ENCODE results near the gene GABBR2. TPM values are rescaled to one million over a fixed set of nuclear protein-coding genes. Genes with fewer than 3 reads are reported as not detected.

The GABBR2 gene
- total RNA-seq, 1 experiment from 2014 or later: 0.91 TPM

DNA sequence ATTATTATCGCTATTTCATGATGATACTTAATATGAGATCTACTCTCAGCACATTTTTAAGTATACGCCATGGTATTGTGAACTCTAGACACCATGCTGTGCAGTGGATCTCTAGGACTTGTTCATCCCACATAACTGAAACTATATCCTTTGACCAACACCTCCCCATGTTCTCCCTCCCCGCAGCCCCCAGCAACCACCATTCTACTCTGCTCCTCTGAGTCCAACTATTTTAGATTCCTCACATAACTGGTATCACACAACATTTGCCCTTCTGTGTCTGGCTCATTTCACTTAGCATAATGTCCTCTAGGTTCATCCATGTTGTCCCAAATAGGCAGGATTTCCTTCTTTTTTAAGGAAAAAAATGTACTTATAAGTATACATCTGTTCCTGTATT is 446.7 kb downstream of the GABBR2 start:
- DNase-seq (ENCODE audit: low spot score): no peak

DNA sequence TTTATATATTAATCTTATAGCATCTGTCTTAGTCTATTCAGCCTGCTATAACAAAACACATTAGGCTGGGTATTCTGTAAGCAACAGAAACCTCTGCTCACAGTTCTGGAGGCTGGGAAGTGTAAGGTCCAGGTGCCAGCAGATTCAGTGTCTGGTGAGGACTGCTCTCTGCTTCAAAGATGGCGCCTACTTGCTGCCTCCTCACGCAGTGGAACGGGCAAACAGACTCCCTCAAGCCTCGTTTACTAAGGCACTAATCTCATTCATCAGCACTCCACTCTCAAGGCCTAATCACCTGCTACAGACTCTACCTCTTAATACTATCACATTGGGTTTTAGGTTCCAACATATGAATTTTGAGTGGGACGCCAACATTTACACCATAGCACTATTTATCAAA is 448.1 kb downstream of the GABBR2 start:
- DNase-seq (ENCODE audit: low spot score): no peak

DNA sequence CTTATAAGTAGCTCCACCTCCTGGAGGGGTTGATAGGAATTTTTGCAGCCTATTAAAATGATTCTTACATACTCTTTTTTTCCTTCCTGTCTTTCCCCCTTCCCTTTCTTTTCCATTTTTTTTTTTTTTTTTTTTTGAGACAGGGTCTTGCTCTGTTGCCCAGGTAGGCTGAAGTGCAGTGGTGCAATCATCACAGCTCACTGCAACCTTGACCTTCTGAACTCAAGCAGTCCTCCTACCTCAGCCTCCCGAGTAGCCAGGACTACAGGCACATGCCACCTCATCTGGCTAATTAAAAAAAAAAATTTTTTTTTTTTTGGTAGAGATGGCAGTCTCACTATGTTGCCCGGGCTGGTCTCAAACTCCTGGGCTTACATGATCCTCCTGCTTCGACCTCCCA is 448.9 kb downstream of the GABBR2 start:
- no peak for DNase-seq (ENCODE audit: low spot score)

DNA sequence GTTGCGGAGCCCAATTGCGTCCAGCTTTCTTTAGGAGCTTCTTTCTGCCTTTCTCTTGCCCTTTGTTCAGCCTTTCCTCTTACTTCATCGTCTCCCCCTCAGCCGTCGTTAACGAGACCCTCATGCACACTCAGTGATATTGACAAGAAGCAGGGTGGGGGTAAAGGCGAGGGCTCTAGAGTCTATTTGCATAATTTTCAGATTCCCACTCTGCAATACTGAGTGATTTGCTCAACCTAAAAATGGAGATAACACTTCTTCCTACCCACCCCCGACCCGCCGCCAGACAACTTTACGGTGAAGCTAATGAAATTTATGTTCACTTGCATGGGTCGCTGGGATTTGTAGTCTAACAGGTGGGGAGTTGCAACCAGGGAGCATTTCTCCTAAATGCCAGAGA is 452.0 kb downstream of the GABBR2 start:
- DNase-seq (ENCODE audit: low spot score): no peak

DNA sequence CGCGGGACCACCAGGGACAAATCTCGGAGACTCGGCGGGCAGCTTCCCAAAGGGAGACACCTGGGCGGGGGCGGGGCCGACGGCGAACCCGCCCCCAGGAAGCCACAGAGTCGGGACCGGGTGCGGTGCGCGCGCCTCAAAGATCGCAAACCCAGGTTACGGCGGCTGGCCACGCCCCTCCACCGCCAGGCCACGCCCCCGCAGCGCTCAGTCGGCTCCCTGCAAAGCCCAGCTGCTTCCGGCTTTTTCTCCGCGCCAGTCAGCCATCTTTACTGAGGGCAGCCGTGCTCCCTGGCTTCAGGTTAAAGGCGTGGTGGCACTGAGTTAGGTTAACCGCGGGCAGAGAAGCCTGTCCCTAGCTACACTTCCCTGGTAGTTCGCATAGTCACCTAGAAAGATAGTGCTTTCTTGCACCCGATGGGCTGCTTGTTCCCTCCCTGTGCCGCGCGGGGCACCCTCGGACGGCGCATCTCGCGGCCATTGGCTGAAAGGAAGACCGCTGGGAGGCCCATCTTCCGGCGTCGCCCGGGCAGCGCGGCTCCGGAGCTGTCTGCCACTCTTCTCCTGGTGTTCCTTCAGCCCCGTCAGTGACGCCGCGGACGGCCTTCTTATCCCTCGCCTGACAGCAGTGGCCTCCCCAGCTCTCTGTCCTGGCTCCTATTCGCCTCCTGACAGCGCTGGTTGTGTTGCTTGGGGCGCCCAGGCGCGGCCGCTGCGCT is 453.0 kb downstream of the GABBR2 start, which contains the start of gene TBC1D2:
Gene TBC1D2 (minus strand): TSS at position 72 of the 719 bp plus-strand sequence. CDS start 108 bp downstream, outside the sequence.
- peak; percentile 90 for DNase-seq (ENCODE audit: low spot score)

DNA sequence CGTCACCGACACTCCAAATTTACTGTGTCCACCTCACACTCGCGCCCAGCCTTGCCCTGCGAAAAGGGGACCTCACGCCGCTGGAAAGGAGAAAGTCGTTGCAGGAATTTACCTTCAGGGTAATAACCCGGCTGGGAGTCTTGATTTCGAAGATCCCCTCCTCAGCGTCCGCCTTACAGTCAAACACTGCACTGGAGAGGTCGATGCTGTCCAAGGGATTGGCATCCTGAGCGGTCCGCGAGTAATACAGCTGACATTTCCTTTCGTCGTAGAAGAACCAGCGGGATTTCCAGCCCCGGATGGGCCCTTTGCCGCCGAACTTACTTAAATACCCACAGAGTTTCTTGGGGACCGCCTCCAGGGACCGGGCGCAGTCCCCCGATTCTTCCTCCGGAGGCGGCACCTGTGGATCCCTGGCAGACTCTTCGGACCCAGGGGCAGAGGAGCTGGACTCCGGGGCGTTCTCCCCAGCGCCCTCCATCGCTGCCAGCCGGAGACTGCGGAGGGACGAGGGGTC is 453.6 kb downstream of the GABBR2 start:
- DNase-seq (ENCODE audit: low spot score): no peak

DNA sequence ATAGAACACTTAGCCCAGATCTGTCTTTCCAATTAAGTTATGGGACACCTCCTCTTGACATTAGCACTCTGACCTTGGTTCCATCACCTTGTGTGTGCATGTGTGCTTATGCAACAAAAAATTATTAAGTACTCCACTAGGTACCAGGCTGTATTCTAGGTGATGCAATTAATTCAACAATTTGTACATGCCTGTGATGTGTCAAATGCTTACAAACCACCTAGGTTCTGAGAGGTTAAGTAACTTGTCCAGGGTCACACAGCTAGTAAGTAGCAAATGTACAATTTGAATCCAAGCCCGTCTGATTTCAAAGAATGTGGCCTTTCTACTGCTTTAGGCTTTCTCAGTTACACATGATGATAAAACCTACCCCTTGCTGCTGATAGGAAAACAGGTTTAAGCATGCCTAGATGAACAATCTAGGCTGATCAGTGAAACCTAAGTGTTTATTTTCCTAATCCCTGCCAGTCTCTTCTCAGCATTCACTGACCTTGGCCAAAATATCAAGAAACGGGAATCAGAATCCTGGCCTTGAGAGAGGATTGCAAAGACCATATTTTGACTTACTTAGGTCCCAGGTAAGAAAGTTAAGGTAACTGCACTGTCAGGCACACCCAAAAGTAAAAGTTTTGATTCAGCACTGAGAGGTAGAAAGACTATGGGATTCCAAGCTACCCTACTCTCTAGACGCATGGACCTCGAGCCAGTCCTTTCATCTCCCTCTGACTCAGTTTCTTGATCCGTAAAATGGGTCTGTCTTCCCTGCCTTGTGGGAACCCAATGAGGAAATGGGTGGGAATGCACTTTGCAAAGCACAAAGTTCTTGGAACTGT is 454.3 kb downstream of the GABBR2 start:
- no peak for DNase-seq (ENCODE audit: low spot score)

DNA sequence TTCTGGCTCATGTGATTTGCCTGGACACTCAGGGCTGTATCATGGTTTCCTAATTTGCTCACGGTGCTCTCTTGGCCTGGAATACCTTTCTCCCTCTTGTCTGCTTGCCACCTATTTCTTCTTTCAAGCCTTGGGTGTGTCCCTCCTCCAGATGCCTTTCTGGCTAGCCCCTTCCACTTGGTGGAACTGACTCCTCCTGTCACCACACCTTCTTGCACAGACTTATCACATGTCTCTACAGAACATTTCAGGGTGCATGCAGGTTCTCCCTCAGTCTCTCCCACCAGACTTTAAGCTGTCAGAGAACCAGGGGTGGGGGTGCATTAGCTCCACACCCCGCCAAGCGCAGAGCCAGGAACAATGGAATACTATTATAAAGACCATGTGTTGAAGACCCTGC is 455.2 kb downstream of the GABBR2 start:
- DNase-seq (ENCODE audit: low spot score): no peak

DNA sequence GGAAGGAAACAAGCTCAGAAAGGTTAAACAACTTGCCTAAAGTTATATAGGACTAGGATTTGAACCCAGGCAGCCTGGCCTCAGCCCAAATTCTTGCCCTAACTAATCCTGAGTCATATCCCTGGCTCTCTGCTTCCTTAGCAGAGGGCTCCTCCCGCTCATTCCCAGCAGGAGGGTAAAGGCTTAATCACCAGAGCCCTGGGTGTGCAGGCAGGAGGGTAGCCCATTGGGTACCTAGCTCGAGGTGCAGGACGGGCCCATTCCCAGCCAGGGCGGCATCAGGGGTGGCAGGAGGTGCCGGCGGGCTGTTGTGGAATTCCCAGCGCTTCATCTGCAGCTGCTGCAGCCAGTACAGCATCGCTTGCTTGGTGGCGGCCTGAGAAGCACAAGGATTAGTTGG is 457.2 kb downstream of the GABBR2 start:
- DNase-seq (ENCODE audit: low spot score): peak; percentile 77

DNA sequence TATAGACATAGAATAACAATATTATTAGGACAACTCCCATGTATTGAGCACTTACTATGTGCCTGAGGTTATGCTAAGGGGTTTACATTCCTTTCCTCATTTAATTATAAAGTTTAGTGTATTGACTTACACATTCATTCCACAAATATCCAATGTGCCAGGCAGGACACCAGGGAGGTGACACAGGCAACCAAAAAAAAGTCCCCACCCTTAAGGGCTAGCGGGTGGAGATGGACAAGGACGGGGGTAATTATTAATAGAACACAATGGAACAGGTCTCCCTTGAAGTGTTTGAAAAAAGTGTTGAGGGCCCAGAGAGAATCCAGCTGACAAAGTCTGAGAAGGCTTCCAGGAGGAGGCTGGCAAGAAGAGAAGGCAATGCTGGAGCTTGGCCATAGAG is 459.0 kb downstream of the GABBR2 start:
- DNase-seq (ENCODE audit: low spot score): no peak

DNA sequence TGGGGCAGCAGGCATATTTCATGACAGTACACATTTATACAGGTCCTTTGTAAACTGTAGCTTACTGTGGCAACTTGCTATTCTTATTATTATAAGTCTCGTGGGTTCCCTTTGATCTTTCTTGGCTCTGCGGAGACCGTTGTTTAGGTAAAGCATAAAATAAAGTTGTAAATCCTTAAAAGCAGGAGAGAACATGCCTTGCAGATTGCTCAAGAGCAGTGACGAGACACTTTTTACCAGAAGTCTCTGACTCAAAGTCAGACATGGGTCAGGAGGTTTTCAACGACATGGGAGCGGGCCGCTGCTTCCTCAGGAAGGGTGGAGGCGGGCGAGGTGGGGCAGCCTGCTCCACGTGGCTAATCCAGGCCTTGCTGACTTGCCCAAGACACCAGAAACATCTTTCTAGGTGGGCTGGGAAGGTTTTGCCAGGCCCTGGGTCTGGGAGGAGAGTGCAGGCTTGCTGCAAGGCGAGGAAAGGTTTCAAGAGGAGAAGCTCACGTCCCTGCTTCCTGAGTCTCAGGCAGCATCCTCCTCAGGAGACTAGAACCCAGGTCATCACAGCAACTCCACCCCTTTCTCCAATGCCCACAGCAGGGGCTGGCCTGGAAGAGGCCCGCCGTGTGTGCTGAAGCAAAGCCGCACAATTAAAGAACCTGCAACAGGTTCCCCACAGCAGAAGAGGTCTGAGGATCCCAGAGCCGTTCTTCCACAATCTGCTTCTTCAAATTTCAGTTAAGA is 459.8 kb downstream of the GABBR2 start:
- DNase-seq (ENCODE audit: low spot score): peak; percentile 94

DNA sequence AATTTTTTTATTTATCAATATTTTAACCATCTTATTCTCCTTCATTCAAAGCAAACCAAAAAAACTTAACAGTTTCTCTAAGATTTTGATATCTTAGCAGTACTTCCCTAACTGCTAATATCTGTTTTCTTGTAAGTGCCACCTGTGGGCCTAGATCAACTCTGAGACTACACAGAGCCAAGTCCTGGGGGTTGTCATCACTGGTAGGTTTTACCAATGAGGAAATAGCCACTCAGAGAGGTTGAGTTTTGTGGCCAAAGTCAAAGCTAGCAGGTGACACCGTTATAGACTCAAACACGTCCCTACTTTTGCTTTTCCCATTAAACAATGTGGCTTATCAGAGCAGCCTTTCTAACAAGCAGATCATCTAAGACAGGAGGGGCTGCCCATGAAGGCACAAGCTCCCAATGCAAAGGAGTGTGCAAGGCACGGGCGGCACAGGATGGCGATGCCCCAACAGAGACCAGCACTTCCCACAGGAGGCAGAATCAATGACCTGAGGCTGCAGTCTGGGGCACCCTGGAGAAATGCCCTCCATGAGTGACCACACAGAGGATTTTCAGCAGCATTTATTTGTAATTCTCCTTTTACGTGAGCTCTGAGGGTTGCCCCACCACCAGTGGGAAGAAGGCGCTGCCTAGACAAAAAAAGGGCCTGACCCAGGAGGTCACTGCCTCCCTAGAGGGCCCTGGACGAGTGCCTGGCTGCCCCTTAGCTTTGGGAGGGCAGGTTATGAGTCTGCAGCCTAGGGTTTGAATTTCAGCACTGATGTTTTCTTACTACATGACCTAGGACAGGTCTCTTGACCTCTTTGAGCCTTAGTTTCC is 460.7 kb downstream of the GABBR2 start:
- DNase-seq (ENCODE audit: low spot score): no peak

DNA sequence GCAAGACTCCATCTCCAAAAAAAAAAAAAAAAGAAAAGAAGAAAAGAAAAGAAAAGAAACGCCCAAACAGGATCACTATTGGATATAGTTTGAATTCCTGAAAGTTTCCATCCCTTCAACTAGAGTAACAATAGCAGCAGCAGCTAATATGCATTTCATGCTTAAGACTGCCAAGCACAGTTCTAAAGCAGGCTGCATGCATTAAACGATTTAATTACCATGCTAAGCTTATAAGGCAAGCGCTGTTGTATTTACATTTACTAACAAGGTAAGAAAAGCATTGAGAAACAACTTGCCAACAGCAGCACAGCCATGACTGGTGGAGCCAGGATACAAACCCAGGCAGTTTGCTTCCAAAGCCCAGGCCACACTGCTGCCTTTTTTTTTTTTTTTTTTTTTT is 466.3 kb downstream of the GABBR2 start:
- no peak for DNase-seq (ENCODE audit: low spot score)

DNA sequence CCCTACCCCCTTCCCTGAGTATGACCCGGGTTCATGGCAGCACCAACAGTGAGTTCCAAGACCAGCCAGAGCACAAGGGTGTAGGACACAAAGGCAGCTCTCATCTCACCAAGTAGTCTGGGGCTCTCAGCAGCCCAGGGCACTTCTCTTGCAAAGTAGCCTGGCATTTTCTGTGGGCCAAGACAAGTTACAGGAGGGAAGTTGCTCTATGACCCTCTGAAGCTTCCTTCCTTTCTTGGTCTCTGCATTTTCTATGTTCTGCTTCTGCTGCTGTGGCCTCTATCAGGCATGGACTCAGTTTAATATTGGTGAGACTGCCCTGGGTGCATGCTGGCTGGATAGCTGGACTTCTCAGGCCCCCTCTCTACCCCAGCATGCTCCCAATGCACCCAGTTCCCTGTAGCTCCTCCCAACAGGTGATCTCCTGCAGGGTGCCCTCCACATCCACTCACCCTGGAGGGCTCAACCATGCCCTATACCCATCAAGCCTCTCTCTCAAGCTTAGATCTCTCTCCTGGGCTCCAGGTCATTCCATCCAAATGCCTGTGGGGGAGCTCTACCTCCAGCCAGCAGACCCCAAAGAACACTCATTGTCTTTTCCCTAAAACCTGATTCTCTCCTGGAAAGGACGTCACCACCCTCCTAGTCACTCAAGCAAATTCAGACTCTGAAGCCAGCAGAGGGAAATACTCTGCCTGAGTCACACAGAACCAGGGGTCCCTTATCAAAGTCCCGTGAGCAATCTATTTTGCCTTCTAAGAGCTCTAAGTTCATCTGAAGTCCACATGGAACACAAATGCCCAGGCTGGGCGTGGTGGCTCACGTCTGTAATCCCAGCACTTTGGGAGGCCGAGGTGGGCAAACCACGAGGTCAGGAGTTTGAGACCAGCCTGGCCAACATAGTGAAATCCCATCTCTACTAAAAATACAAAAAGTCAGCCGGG is 467.1 kb downstream of the GABBR2 start:
- no peak for DNase-seq (ENCODE audit: low spot score)

DNA sequence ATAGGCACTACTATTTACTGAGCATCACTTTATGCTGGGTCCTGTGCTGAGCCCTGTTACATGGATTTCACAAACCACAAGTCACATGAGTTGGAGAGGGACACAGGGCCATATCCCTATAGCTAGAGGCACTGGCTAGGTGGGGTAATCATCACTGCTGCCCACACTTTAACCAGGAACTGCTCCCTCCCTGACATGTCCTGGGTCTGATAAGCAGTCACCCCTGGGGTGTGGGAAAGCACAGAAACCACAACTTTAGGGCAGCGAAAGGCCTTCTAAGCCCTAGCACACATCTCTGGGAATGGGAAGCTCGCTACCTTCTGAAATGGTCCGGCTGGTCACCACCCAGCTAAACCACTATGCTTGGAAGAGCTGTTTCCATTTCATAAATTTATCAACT is 468.3 kb downstream of the GABBR2 start:
- DNase-seq (ENCODE audit: low spot score): no peak

Other genes starting within 250 kb of the GABBR2 start
- 11.6 and 12.6 TPM in 2 replicates for gene ANKS6, start 87.6 kb upstream of the GABBR2 start, total RNA-seq (2014; rRNA removed; shearing (Covaris generic))
- gene GALNT12, start 98.7 kb upstream of the GABBR2 start, total RNA-seq (2014; rRNA removed; shearing (Covaris generic)): 3.1 and 3.6 TPM in 2 replicates
- 1.6 and 1.8 TPM in 2 replicates for gene COL15A1, start 235.0 kb upstream of the GABBR2 start, total RNA-seq (2014; rRNA removed; shearing (Covaris generic))

Measured in H4 (cell line).